HCT116 (cell line): Measurements from ENCODE around the gene YTHDC2. TPM values are rescaled to one million over a fixed set of nuclear protein-coding genes. Genes with fewer than 3 reads are reported as not detected.
A peak's percentile ranks its signal among the peaks of the same experiment; 100 is the strongest.

ENCODE experiments used
- ATAC-seq: fragments of 200-7000 bp; cut with Tn5 transposase; 2 replicates; pipeline ENCODE4 v1.9.1; 2020; ENCODE audit warnings: mild to moderate bottlenecking, moderate library complexity
- BruUV-seq: library from RNA; stranded (reverse); fragments of 400-500 nt; replicated peaks from 2 replicates; lab custom pipeline; 2021; lab: Mats Ljungman, UMichigan
- CTCF ChIA-PET: fragments of 300-600 bp; sonication (Branson Sonifier 250); formaldehyde crosslinking; loops from one replicate; lab custom pipeline; 2021; ENCODE audit warnings: antibody characterized with exemption; lab: Charles Lee
- POLR2A ChIA-PET: fragments of 300-600, 350-600 bp; sonication (Branson Sonifier 250); formaldehyde crosslinking; loops from one replicate; lab custom pipeline; 2021; ENCODE audit warnings: antibody characterized with exemption; lab: Charles Lee
- RAD21 ChIA-PET, 2 experiments: fragments of 300-600 bp; sonication (Branson Sonifier 250); formaldehyde crosslinking; loops; one replicate each; lab custom pipeline; 2023; ENCODE audit warnings: low total read pairs in 2 of 2; ENCODE audit not compliant: uncharacterized antibody in 2 of 2, unreplicated experiment in 2 of 2, low non-redundant PET in 1 of 2; lab: Charles Lee
- DNase-seq: peaks from one replicate; pipeline ENCODE4 v3.0.0-alpha.2; 2010; ENCODE audit warnings: low read depth, low spot score
- H2AFZ ChIP-seq: fragments of 200-600 bp; shearing (Covaris generic), sonication (generic); 2 replicates; pipeline ENCODE4 v1.6.1; 2017; ENCODE audit warnings: low read depth, mixed run types, mixed read lengths, antibody characterized with exemption, low read length; ENCODE audit not compliant: poor library complexity, severe bottlenecking
- H3K27ac ChIP-seq: 2 replicates; pipeline ENCODE4 v1.5.1; 2012; ENCODE audit warnings: low read depth, low read length
- H3K27me3 ChIP-seq: fragments of 200-600 bp; sonication (generic); 2 replicates; pipeline ENCODE4 v1.6.1; 2016; ENCODE audit warnings: mixed run types, low read length, mixed read lengths; ENCODE audit not compliant: insufficient read depth
- H3K36me3 ChIP-seq, 2 experiments: fragments of 200-500 bp in 1 of 2; fragments of 200-600 bp in 1 of 2; sonication (Bioruptor generic) in 1 of 2; sonication (generic) in 1 of 2; 2 replicates each; pipeline versions ENCODE4 v1.5.1 to v1.6.1; 2014 to 2016; ENCODE audit warnings: low read length in 2 of 2, inconsistent platforms in 1 of 2, mixed read lengths in 1 of 2, mixed run types in 1 of 2; ENCODE audit not compliant: insufficient read depth in 2 of 2, control insufficient read depth in 1 of 2
- H3K4me1 ChIP-seq, 2 experiments: fragments of 200-600 bp in 1 of 2; sonication (generic) in 1 of 2; 2 replicates each; pipeline versions ENCODE4 v1.5.1 to v1.6.1; 2012 to 2017; ENCODE audit warnings: low read length in 2 of 2, inconsistent platforms in 1 of 2, mild to moderate bottlenecking in 1 of 2, mixed read lengths in 1 of 2, mixed run types in 1 of 2, moderate library complexity in 1 of 2; ENCODE audit not compliant: insufficient read depth in 2 of 2, control insufficient read depth in 1 of 2
- H3K4me2 ChIP-seq: fragments of 200-600 bp; sonication (generic); 2 replicates; pipeline ENCODE4 v1.6.1; 2017; ENCODE audit warnings: mixed run types, low read length, mixed read lengths
- H3K4me3 ChIP-seq, 2 experiments: fragments of 200-600 bp in 1 of 2; sonication (generic) in 1 of 2; replicated peaks in 1 of 2; 2 replicates each; pipeline ENCODE4 v1.5.1; 2011 to 2016; ENCODE audit warnings: low read length in 2 of 2, control low read depth in 1 of 2, low read depth in 1 of 2, mild to moderate bottlenecking in 1 of 2, mixed read lengths in 1 of 2, mixed run types in 1 of 2
- H3K79me2 ChIP-seq: fragments of 200-600 bp; sonication (generic); 2 replicates; pipeline ENCODE4 v1.6.1; 2017; ENCODE audit warnings: mild to moderate bottlenecking, mixed run types, low read length, moderate library complexity, mixed read lengths; ENCODE audit not compliant: insufficient read depth
- H3K9ac ChIP-seq: fragments of 200-600 bp; sonication (generic); 2 replicates; pipeline ENCODE4 v1.6.1; 2016; ENCODE audit warnings: low read length, mixed read lengths
- H3K9me2 ChIP-seq: fragments of 200-600 bp; sonication (generic), shearing (Covaris generic); 2 replicates; pipeline ENCODE4 v1.6.1; 2017; ENCODE audit warnings: mixed run types, mild to moderate bottlenecking, moderate library complexity; ENCODE audit not compliant: insufficient read depth
- H3K9me3 ChIP-seq, 2 experiments: fragments of 200-500 bp in 1 of 2; fragments of 200-600 bp in 1 of 2; sonication (Bioruptor generic) in 1 of 2; sonication (generic) in 1 of 2; 2 replicates each; pipeline ENCODE4 v1.6.1; 2014 to 2017; ENCODE audit warnings: low read length in 2 of 2, mixed read lengths in 2 of 2, inconsistent platforms in 1 of 2, low read depth in 1 of 2, mild to moderate bottlenecking in 1 of 2, mixed run types in 1 of 2, moderate library complexity in 1 of 2; ENCODE audit not compliant: control insufficient read depth in 1 of 2, insufficient read depth in 1 of 2
- H4K20me1 ChIP-seq: fragments of 200-600 bp; sonication (generic), shearing (Covaris generic); 2 replicates; pipeline ENCODE4 v1.6.1; 2017; ENCODE audit warnings: mixed run types, mild to moderate bottlenecking, moderate library complexity; ENCODE audit not compliant: insufficient read depth
- EZH2phosphoT487 ChIP-seq: fragments of 200-600 bp; IDR thresholded peaks from 2 replicates; pipeline ENCODE4 v1.6.1; 2018; ENCODE audit warnings: antibody characterized with exemption, borderline replicate concordance
- FOSL1 ChIP-seq: IDR thresholded peaks from 2 replicates; pipeline ENCODE4 v1.6.1; 2012; ENCODE audit warnings: low read depth
- POLR2A ChIP-seq: IDR thresholded peaks from 2 replicates; pipeline ENCODE4 v1.7.0; 2011; ENCODE audit warnings: borderline replicate concordance; ENCODE audit not compliant: insufficient read depth, insufficient read length; ENCODE audit errors: extremely low read depth
- RAD21 ChIP-seq: IDR thresholded peaks from 2 replicates; pipeline ENCODE4 v1.6.1; 2012; ENCODE audit warnings: low read depth, mild to moderate bottlenecking
- SIN3A ChIP-seq: IDR thresholded peaks from 2 replicates; pipeline ENCODE4 v1.6.1; 2012; ENCODE audit warnings: low read depth
- SP1 ChIP-seq: IDR thresholded peaks from 2 replicates; pipeline ENCODE4 v1.6.1; 2012; ENCODE audit warnings: low read depth
- SRF ChIP-seq: IDR thresholded peaks from 2 replicates; pipeline ENCODE4 v1.6.1; 2012; ENCODE audit warnings: low read depth
- TCF7L2 ChIP-seq: IDR thresholded peaks from 2 replicates; pipeline ENCODE4 v1.7.0; 2011; ENCODE audit warnings: borderline replicate concordance, inconsistent platforms; ENCODE audit not compliant: insufficient read depth, insufficient read length; ENCODE audit errors: extremely low read depth
- ZNF274 ChIP-seq: fragments of 200-500 bp; sonication (Bioruptor generic); IDR thresholded peaks from 2 replicates; pipeline ENCODE4 v1.6.1; 2014; ENCODE audit warnings: mild to moderate bottlenecking, low read depth, low read length, inconsistent platforms
- intact Hi-C: fragments of 100-400 bp; cut with micrococcal nuclease; formaldehyde crosslinking; loops from 2 replicates; pipeline ENCODE4 v1.10.0; 2022
- total RNA-seq: library from RNA; stranded (reverse); gene quantifications from one replicate; pipeline ENCODE4 v1.2.1, GENCODE V29; 2021; ENCODE audit not compliant: unreplicated experiment
- TF ChIP-seq, protein P1 (sequence below): IDR thresholded peaks from 2 replicates; pipeline ENCODE4 v1.6.1; 2012
- TF ChIP-seq, protein P2 (sequence below): IDR thresholded peaks from 2 replicates; pipeline ENCODE4 v1.6.1; 2011; ENCODE audit warnings: mild to moderate bottlenecking, low read length, moderate library complexity; ENCODE audit not compliant: insufficient replicate concordance; ENCODE audit errors: extremely low read depth
- TF ChIP-seq, protein P3 (sequence below), 3 experiments: fragments of 200-600 bp in 1 of 3; sonication (generic) in 1 of 3; IDR thresholded peaks in 2 of 3; conservative IDR thresholded peaks in 1 of 3; 2 replicates each; pipeline ENCODE4 v1.5.1; 2012 to 2017; ENCODE audit warnings: low read depth in 2 of 3, low read length in 2 of 3, antibody characterized with exemption in 1 of 3, borderline replicate concordance in 1 of 3, control low read depth in 1 of 3, mild to moderate bottlenecking in 1 of 3, mixed read lengths in 1 of 3, mixed run types in 1 of 3, moderate library complexity in 1 of 3; ENCODE audit not compliant: insufficient read depth in 1 of 3

The YTHDC2 gene
- total RNA-seq, 1 experiment from 2014 or later = 22.2 TPM

DNA sequence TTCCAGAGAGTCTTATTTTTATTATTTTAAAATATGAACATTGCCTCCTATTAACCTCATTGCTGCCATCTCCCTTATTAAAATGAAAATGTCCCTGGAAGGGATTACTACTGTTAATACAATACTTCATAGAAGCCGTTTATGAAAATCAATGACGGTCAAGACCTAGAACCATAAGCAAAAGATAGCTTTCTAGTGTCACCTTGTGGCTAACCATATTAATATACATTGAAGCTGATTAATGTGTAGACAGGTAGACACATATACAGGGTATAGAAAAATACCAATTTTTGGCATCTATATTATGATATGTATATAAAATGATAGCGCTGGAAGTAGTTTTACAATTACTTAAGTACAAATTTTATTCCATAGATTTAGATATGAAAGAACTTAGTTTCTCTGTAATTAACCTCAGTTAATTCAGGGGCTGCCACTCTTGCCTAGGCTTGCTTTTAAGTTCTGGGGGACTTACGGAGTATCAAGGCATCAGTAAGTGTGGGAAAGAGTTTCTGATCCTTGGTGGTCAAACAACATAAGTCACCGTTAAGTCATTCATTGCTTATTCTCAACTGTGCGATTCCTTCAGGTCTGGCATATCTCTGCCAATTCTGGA is 2.5 kb upstream of the YTHDC2 start:
- no TSS peak for BruUV-seq
- TF ChIP-seq, protein P1, sequence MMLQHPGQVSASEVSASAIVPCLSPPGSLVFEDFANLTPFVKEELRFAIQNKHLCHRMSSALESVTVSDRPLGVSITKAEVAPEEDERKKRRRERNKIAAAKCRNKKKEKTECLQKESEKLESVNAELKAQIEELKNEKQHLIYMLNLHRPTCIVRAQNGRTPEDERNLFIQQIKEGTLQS = no peak
- TF ChIP-seq FOSL1 (0 out of 2 replicates have a peak, but pooled peaks have one; percentile 12), SIN3A (no peak), SRF (no peak), TCF7L2 (no peak), POLR2A (no peak), ZNF274 (no peak), SP1 (peak; percentile 22; the same call in 1 of the 2 replicates), RAD21 (peak; percentile 93), EZH2phosphoT487 (no peak)
- TF ChIP-seq, protein P2, sequence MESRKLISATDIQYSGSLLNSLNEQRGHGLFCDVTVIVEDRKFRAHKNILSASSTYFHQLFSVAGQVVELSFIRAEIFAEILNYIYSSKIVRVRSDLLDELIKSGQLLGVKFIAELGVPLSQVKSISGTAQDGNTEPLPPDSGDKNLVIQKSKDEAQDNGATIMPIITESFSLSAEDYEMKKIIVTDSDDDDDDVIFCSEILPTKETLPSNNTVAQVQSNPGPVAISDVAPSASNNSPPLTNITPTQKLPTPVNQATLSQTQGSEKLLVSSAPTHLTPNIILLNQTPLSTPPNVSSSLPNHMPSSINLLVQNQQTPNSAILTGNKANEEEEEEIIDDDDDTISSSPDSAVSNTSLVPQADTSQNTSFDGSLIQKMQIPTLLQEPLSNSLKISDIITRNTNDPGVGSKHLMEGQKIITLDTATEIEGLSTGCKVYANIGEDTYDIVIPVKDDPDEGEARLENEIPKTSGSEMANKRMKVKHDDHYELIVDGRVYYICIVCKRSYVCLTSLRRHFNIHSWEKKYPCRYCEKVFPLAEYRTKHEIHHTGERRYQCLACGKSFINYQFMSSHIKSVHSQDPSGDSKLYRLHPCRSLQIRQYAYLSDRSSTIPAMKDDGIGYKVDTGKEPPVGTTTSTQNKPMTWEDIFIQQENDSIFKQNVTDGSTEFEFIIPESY = no peak
- TF ChIP-seq, protein P3, sequence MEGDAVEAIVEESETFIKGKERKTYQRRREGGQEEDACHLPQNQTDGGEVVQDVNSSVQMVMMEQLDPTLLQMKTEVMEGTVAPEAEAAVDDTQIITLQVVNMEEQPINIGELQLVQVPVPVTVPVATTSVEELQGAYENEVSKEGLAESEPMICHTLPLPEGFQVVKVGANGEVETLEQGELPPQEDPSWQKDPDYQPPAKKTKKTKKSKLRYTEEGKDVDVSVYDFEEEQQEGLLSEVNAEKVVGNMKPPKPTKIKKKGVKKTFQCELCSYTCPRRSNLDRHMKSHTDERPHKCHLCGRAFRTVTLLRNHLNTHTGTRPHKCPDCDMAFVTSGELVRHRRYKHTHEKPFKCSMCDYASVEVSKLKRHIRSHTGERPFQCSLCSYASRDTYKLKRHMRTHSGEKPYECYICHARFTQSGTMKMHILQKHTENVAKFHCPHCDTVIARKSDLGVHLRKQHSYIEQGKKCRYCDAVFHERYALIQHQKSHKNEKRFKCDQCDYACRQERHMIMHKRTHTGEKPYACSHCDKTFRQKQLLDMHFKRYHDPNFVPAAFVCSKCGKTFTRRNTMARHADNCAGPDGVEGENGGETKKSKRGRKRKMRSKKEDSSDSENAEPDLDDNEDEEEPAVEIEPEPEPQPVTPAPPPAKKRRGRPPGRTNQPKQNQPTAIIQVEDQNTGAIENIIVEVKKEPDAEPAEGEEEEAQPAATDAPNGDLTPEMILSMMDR (IDR thresholded peaks at IDR 0.05 in 2 of 3, conservative IDR thresholded peaks at IDR 0.05 in 1 of 3; ENCODE audit: borderline replicate concordance in 1 of 3, insufficient read depth in 1 of 3, low read depth in 2 of 3, low read length in 2 of 3) = peak; percentile 33 to 84 (median 62); a peak in 5 of 6 replicates
- TF ChIP-seq, all 23 proteins: peak for 4

More for the DNA sequence above, 2.5 kb upstream of the YTHDC2 start:
- ChIA-PET POLR2A (interaction anchor here (1.4 kb wide), 1 partner anchor 515 kb away, joined by 4 read pairs; no protein-coding TSS in a partner anchor), RAD21 (interaction anchor here (0.7 to 2.0 kb wide), 6 partner anchors 131 to 391 kb away, joined by 3 to 15 read pairs (median 6); no protein-coding TSS in a partner anchor), CTCF (interaction anchor here (0.6 to 2.4 kb wide), 7 partner anchors 10 to 515 kb away, joined by 3 to 31 read pairs (median 12); no protein-coding TSS in a partner anchor)
- H3K4me3 ChIP-seq = no peak overlapping the region
- H2AFZ ChIP-seq = no peak overlapping the region
- H4K20me1 ChIP-seq = no peaks in the 10 kb centered on the region
- peaks cover 0 to 15% of the 10 kb centered on the region in 2 experiments; a peak in 2 of 4 replicates for H3K4me1 ChIP-seq
- H3K79me2 ChIP-seq = peaks cover 24% of the 10 kb centered on the region
- H3K27me3 ChIP-seq = no peaks in the 10 kb centered on the region
- H3K9me2 ChIP-seq = no peaks in the 10 kb centered on the region
- peak; percentile 39 for DNase-seq
- no peak overlapping the region for H3K4me2 ChIP-seq
- peak; percentile 47 for ATAC-seq
- intact Hi-C loops = loop anchor here (1.0 to 5.0 kb wide), 5 partner anchors 96 to 515 kb away; no protein-coding TSS in a partner anchor
- no peak overlapping the region for H3K9ac ChIP-seq
- H3K9me3 ChIP-seq = peaks cover 0 to 6% of the 10 kb centered on the region in 2 experiments; a peak in 1 of 4 replicates
- no peak overlapping the region for H3K27ac ChIP-seq
- peaks cover 0 to 2% of the 10 kb centered on the region in 2 experiments; a peak in 2 of 4 replicates for H3K36me3 ChIP-seq
